ENCODE results near the gene TSFM. TPM values are rescaled to one million over a fixed set of nuclear protein-coding genes. Genes with fewer than 3 reads are reported as not detected.
"Not testable (repeated sequence)": the region's sequence is repeated elsewhere in the genome, so short reads cannot be mapped to it uniquely, and the experiment has no call there.

TSFM gene
- total RNA-seq, 1 experiment from 2014 or later: 73.7 TPM

- DNase-seq (ENCODE audit: low spot score); in situ Hi-C loops (cut with HindIII; ENCODE audit: low sequenced_read_pairs): not testable (repeated sequence)
Observed at GRCh38 chr12:57774634-57775033, 8.0 kb upstream of the TSFM start.

- in situ Hi-C loops (cut with HindIII; ENCODE audit: low sequenced_read_pairs): no loop called here
- DNase-seq (ENCODE audit: low spot score): no peak
Observed at GRCh38 chr12:57775044-57775443, 7.5 kb upstream of the TSFM start.

GRCh38 chr12:57775563-57776246 is 6.9 kb upstream of the TSFM start:
- DNase-seq (ENCODE audit: low spot score): no peak
- in situ Hi-C loops (cut with HindIII; ENCODE audit: low sequenced_read_pairs): no loop called here

DNA sequence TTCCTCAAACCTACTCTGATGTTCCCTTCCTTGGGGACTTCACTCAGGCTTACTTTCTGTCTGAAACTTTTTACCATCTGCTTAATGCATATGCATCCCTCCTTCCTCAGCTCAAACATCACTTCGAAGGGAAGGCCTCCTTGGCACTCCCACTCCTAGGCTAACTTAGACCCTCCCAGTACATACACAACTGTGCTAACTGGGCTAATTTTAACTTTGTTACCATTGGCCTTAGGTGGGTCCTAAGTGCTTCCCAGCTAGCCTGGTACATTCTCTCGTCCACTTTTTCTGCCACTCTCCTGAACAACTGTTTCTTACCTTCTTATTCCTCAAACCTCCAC is 6.4 kb upstream of the TSFM start:
- in situ Hi-C loops (cut with HindIII; ENCODE audit: low sequenced_read_pairs): no loop called here
- DNase-seq (ENCODE audit: low spot score): no peak

GRCh38 chr12:57777367-57777766 is 5.2 kb upstream of the TSFM start:
- in situ Hi-C loops (cut with HindIII; ENCODE audit: low sequenced_read_pairs): no loop called here
- no peak for DNase-seq (ENCODE audit: low spot score)

- in situ Hi-C loops (cut with HindIII; ENCODE audit: low sequenced_read_pairs): no loop called here
- no peak for DNase-seq (ENCODE audit: low spot score)
Observed at GRCh38 chr12:57777911-57778310, 4.7 kb upstream of the TSFM start.

GRCh38 chr12:57779736-57780135 is 2.9 kb upstream of the TSFM start:
- in situ Hi-C loops (cut with HindIII; ENCODE audit: low sequenced_read_pairs): no loop called here
- DNase-seq (ENCODE audit: low spot score): no peak

GRCh38 chr12:57780284-57780897 is 2.2 kb upstream of the TSFM start:
- in situ Hi-C loops (cut with HindIII; ENCODE audit: low sequenced_read_pairs): no loop called here
- DNase-seq (ENCODE audit: low spot score): no peak

DNA sequence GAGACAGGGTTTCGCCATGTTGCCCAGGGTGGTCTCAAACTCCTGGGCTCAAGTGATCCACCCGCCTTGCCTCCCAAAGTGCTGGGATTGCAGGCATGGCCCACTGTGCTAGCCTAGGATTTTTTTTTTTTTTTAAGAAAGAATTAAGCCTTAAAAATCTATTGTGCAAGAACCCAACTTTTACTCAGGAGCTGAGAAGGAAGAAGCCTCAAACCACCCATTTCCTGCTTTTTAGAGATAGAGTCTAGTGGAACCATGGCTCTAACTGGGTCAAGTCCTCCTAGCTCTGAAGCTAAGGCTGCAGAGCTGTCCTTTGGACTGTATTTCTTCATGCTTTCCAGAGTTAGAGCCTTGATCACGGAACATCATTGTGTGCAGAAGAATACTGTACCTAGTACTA is 1.3 kb upstream of the TSFM start:
- DNase-seq (ENCODE audit: low spot score): no peak
- in situ Hi-C loops (cut with HindIII; ENCODE audit: low sequenced_read_pairs): no loop called here

GRCh38 chr12:57781801-57782200 is 786 bp upstream of the TSFM start:
- DNase-seq (ENCODE audit: low spot score): no peak
- in situ Hi-C loops (cut with HindIII; ENCODE audit: low sequenced_read_pairs): no loop called here

DNA sequence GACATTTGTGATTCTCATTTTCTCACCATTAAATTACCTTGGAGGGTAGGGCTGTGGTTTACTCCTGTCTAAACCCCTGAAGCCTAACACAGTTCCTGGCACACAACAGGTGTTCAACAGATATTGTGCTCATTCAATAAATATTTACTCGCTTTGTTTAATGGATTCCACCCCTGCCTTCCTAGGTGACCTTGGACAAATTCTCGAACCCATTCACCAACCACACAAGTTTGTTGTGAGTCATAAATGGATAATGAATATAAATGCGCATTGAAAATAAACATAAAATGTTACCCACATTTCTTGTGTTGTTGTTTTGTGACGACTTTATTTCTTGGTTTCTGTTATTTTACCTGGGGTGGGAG is 362 bp upstream of the TSFM start:
- in situ Hi-C loops (cut with HindIII; ENCODE audit: low sequenced_read_pairs): no loop called here
- no peak for DNase-seq (ENCODE audit: low spot score)

GRCh38 chr12:57783466-57783801 is 847 bp downstream of the TSFM start:
- in situ Hi-C loops (cut with HindIII; ENCODE audit: low sequenced_read_pairs): no loop called here
- no peak for DNase-seq (ENCODE audit: low spot score)

DNA sequence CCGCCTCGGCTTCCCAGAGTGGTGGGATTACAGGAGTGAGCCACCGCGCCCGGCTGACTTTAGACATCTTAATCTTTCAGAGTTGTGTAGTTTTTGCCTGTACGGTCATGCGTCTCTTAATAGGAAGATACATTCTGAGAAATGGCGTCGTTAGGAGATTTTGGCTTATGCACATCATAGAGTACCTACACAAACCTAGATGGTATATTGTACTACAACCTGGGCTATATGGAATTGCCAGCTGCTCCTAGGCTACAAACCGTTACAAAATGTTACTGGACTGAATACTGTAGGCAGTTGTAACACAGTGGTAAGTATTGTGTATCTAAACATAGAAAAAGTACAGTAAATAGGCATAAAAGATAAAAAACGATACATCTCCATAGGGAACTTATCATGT is 1.3 kb downstream of the TSFM start:
- in situ Hi-C loops (cut with HindIII; ENCODE audit: low sequenced_read_pairs): no loop called here
- no peak for DNase-seq (ENCODE audit: low spot score)

DNA sequence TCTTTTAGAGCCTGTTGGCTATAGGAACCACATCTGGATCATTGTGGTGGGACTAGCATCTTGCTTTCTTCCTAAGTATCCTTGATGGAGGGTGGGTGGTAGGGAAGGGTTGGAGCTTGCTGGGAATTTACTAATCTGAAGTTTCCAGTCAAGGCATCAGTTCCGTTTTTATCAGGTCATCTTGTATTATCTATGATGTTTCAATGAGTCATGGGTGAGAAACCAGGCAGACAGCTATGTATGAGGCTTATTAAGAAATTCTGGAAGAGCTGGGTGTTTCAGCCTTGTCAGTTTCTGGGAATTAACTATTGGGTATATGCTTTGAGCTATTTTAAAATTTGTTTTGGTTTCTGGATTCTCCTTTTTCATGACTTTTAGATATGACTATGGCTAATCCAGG is 11.3 kb downstream of the TSFM start:
- in situ Hi-C loops (cut with HindIII; ENCODE audit: low sequenced_read_pairs): no loop called here
- DNase-seq (ENCODE audit: low spot score): no peak

DNA sequence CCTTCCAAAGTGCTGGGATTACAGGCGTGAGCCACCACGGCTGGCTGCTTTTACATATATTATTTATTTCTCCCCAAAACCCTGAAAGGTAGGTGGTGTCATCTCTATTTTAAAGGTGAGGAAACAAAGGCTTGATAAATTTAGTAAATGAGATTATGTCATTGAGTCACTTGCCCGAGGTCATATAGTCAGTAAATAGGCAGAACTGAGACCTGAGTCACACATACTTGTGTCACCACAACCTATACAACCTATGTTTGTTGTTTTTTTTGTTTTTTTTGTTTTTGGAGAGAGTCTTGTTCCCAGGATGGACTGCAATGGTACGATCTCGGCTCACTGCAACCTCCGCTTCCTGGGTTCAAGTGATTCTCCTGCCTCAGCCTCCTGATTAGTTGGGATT is 12.8 kb downstream of the TSFM start:
- no peak for DNase-seq (ENCODE audit: low spot score)
- in situ Hi-C loops (cut with HindIII; ENCODE audit: low sequenced_read_pairs): no loop called here

DNA sequence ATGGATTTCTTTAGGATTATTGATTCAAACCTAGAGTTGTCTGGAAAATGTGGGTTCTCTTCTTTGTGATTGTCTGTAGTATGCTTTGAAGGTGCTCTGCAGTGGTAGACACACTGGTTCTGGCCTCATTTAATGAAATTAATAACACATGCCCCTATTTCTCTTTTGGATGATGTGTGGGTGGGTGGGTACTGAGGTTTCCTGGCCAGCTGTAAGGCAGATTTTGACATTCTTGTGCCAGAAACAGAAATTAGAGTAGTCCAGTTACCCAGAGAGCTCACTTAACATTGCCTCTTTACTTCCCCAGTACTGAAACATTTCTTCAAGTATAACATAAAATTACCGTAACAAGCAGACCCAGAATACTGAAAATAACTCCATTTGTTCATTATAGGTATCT is 14.4 kb downstream of the TSFM start:
- in situ Hi-C loops (cut with HindIII; ENCODE audit: low sequenced_read_pairs): no loop called here
- no peak for DNase-seq (ENCODE audit: low spot score)

DNA sequence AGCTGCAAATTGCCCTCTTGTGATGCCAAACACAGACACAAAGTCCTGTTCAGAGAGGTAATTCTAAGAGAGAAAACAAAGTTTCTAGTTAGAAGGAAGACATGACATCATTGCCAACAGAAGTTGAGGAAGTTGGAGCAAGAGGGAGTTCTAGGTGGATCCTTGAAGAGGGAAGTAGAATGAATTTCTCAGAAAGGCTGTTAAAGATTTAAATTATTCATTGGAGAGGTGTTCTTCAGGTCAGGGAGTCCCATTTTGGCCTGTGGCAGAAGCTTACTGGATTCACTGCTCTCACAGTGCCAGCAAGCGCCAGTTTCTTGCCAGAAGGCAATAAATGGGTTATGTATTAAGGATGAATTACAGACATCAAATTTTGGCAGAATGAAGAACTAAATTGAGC is 15.3 kb downstream of the TSFM start:
- no peak for DNase-seq (ENCODE audit: low spot score)
- in situ Hi-C loops (cut with HindIII; ENCODE audit: low sequenced_read_pairs): no loop called here

DNA sequence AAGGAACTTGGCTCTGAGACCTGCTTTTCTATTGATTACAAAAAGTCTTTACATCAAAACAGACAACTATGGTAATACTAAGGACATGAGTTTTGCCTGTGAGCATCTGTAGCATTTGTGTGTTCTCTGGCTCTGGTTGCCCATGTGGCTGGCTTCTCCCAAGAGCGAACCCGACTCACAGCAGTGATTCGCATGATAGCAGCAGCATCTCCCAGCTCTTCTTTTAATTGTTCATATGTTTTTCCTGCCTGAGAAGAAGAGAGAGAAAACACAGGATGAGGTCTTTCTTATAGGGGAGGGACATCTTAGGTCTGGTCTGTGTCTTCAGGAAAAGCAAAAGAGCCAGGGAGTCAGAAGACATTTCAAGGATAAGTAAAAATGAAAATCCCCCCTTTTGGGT is 18.4 kb downstream of the TSFM start:
- DNase-seq (ENCODE audit: low spot score): no peak

DNA sequence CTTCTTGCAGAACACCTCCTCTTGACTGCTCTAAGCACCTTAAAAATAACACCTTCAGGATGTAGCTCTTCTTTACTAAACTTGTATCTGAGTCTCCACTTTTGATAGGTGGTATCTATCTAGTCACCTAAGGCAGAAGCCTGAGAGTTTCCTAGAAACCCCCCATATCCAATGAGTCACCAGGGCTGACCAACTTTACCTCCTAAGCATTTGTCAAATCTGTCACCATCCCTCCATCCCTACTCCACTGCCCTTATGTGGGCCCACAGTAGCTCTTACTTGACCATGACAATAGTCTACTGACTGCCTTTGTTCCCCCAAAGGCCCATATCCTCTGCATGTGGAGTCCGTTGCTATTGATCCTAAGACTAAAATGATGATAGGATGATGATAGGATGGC is 20.0 kb downstream of the TSFM start:
- in situ Hi-C loops (cut with HindIII; ENCODE audit: low sequenced_read_pairs): no loop called here
- no peak for DNase-seq (ENCODE audit: low spot score)

More for the DNA sequence above, 18.4 kb downstream of the TSFM start:
- in situ Hi-C loops (cut with HindIII; ENCODE audit: low sequenced_read_pairs): no loop called here

GRCh38 chr12:57803319-57803893 is 20.8 kb downstream of the TSFM start:
- in situ Hi-C loops (cut with HindIII; ENCODE audit: low sequenced_read_pairs): no loop called here
- peak; percentile 79 for DNase-seq (ENCODE audit: low spot score)

DNA sequence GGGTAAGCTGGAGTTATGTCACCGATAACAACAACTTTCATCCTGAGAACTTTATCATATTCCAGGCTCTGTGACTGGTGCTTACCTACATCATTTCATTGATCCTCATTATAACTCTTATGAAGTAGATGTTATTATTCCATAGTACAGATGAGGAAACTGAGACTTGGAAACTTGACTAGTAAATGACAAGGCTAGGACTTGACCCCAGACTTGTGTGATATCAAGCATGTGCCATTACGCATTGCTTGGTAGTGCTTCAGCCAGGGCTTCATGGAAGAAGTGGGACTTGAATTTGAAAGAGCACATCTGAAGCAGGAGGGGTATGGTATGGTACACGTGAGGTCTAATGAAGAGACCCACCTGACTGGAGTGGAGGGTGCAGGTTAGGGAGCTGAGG is 24.1 kb downstream of the TSFM start:
- in situ Hi-C loops (cut with HindIII; ENCODE audit: low sequenced_read_pairs): no loop called here

More for the DNA sequence above, 24.1 kb downstream of the TSFM start:
- DNase-seq (ENCODE audit: low spot score): no peak
